NT2/D1 (cell line): ENCODE results near the gene DOCK11.

Experiments used
- YY1 ChIP-seq: IDR thresholded peaks from 2 replicates; pipeline ENCODE4 v1.6.1; 2011; ENCODE audit not compliant: insufficient read length, insufficient read depth
- ZNF274 ChIP-seq: IDR thresholded peaks from 2 replicates; pipeline ENCODE4 v1.6.1; 2011; ENCODE audit warnings: mild to moderate bottlenecking, low read depth, low read length

- TF ChIP-seq YY1 (no peak), ZNF274 (no peak)
These were observed 148.8 kb downstream of the DOCK11 start for GRCh38 chrX:118644378-118644777.
